ENCODE measurements around the gene NEGR1.

NEGR1 gene

DNA sequence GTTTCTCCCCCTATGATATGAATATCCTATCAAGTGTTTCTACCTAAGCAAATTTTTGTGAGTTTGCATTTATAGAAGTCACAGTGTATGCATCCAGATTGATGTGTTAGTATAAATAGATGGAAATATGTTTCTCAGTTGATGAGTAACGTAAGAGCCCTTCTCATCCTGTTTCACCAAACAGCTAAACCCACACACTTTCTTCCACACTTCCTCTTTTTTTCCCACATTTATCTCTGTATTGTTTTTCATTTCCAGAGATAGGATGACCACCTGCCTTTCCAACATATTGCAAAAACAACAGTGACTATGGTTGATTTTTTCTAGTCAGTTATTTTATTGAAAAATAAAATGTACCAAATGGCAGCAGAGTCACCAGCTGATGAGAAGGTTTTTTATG lies 490.1 kb downstream of the NEGR1 start:
- H3K27ac Mint-ChIP-seq = no peak overlapping the region
- no peaks in the 10 kb centered on the region for H3K36me3 Mint-ChIP-seq (ENCODE audit: low read depth)
- no peaks in the 10 kb centered on the region for H3K27me3 Mint-ChIP-seq (ENCODE audit: low read depth)
- no peaks in the 10 kb centered on the region for H3K4me1 Mint-ChIP-seq (ENCODE audit: low read depth)
- H3K4me3 Mint-ChIP-seq = no peak overlapping the region
- DNase-seq (ENCODE audit: low spot score) = no peak
- no peaks in the 10 kb centered on the region for H3K9me3 Mint-ChIP-seq

DNA sequence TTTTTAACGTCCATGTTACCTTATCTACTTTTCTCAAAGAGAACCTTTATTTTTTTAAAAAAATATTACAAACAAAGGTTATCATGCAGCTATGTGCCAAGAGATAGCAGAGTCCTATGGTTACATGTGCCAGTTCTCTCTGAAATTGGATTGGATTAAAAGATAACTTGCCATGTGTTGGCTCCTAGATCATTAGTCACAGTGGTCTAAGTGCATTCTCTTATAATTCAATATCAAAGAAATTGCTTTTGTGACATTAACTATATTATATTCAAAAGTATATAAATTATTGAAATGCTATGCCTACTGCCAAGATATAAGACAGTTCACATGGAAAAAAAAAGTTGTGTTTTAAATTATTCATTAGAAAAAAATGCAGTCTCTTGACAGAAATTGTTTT lies 494.2 kb downstream of the NEGR1 start:
- H3K4me1 Mint-ChIP-seq (ENCODE audit: low read depth) = no peaks in the 10 kb centered on the region
- no peak overlapping the region for H3K27ac Mint-ChIP-seq
- no peak for DNase-seq (ENCODE audit: low spot score)
- no peaks in the 10 kb centered on the region for H3K27me3 Mint-ChIP-seq (ENCODE audit: low read depth)
- no peaks in the 10 kb centered on the region for H3K36me3 Mint-ChIP-seq (ENCODE audit: low read depth)
- H3K9me3 Mint-ChIP-seq = no peaks in the 10 kb centered on the region
- no peak overlapping the region for H3K4me3 Mint-ChIP-seq

GRCh38 chr1:71787699-71788098 lies 494.6 kb downstream of the NEGR1 start:
- no peak overlapping the region for H3K27ac Mint-ChIP-seq
- no peaks in the 10 kb centered on the region for H3K27me3 Mint-ChIP-seq (ENCODE audit: low read depth)
- no peaks in the 10 kb centered on the region for H3K4me1 Mint-ChIP-seq (ENCODE audit: low read depth)
- no peaks in the 10 kb centered on the region for H3K36me3 Mint-ChIP-seq (ENCODE audit: low read depth)
- no peak overlapping the region for H3K4me3 Mint-ChIP-seq
- no peak for DNase-seq (ENCODE audit: low spot score)
- no peaks in the 10 kb centered on the region for H3K9me3 Mint-ChIP-seq

DNA sequence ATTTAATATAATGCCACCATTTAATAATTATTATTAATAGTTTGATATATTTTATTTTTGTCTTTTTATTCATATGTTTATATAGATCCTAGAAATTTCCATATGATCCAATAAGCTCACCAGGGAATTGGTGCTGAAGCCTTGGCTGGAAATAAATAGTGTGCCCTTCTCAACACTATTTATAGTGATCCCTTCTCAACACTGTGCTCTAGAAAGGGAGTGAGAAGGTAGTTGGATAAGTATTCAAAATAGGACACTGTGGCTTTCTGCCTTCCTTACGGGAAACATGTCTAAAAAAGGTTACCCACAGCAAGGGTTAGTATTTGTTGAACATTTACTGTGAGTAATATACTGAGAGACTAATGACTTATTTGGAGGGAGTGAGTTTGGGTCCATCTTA lies 496.1 kb downstream of the NEGR1 start:
- Mint-ChIP-seq H3K4me3 (no peak overlapping the region), H3K27me3 (ENCODE audit: low read depth) (no peaks in the 10 kb centered on the region), H3K36me3 (ENCODE audit: low read depth) (no peaks in the 10 kb centered on the region), H3K9me3 (no peaks in the 10 kb centered on the region), H3K4me1 (ENCODE audit: low read depth) (no peaks in the 10 kb centered on the region), H3K27ac (no peak overlapping the region)
- DNase-seq (ENCODE audit: low spot score) = no peak

DNA sequence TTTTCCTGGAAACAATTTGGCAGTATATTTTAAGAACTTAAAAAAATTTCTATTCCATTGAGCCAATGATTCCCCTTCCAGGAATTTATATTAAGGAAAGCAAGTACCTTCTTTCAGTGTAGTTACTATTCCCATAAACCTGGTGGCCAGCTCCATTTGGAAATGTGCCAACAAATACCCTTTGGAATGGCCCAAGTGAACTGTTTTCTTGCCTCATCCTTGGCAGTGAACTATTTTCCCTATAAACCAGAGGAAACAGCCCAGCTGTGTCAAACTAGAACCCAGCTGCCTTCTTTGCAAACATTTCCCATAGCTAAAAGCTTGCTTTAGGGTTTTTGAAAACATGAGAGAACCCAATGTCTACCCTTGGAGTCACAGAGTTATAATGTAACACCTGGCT lies 496.9 kb downstream of the NEGR1 start:
- H3K4me1 Mint-ChIP-seq (ENCODE audit: low read depth) = peaks cover 3% of the 10 kb centered on the region
- DNase-seq (ENCODE audit: low spot score) = no peak
- H3K27ac Mint-ChIP-seq = no peak overlapping the region
- no peaks in the 10 kb centered on the region for H3K9me3 Mint-ChIP-seq
- no peak overlapping the region for H3K4me3 Mint-ChIP-seq
- no peaks in the 10 kb centered on the region for H3K27me3 Mint-ChIP-seq (ENCODE audit: low read depth)
- no peaks in the 10 kb centered on the region for H3K36me3 Mint-ChIP-seq (ENCODE audit: low read depth)

- Mint-ChIP-seq H3K4me3 (no peak overlapping the region), H3K4me1 (ENCODE audit: low read depth) (peaks cover 4% of the 10 kb centered on the region), H3K36me3 (ENCODE audit: low read depth) (no peaks in the 10 kb centered on the region), H3K27ac (no peak overlapping the region), H3K9me3 (no peaks in the 10 kb centered on the region), H3K27me3 (ENCODE audit: low read depth) (no peaks in the 10 kb centered on the region)
- no peak for DNase-seq (ENCODE audit: low spot score)
Measured at GRCh38 chr1:71785000-71785399, 497.3 kb downstream of the NEGR1 start.

GRCh38 chr1:71784241-71784640 lies 498.1 kb downstream of the NEGR1 start:
- no peak overlapping the region for H3K4me3 Mint-ChIP-seq
- H3K36me3 Mint-ChIP-seq (ENCODE audit: low read depth) = no peaks in the 10 kb centered on the region
- no peak for DNase-seq (ENCODE audit: low spot score)

GRCh38 chr1:71783071-71783470 lies 499.3 kb downstream of the NEGR1 start:
- no peak for DNase-seq (ENCODE audit: low spot score)
- H3K4me3 Mint-ChIP-seq = no peak overlapping the region
- H3K9me3 Mint-ChIP-seq = no peaks in the 10 kb centered on the region
- no peaks in the 10 kb centered on the region for H3K27me3 Mint-ChIP-seq (ENCODE audit: low read depth)
- H3K27ac Mint-ChIP-seq = no peak overlapping the region
- H3K4me1 Mint-ChIP-seq (ENCODE audit: low read depth) = peaks cover 4% of the 10 kb centered on the region
- H3K36me3 Mint-ChIP-seq (ENCODE audit: low read depth) = no peaks in the 10 kb centered on the region

More at GRCh38 chr1:71784241-71784640, 498.1 kb downstream of the NEGR1 start:
- no peaks in the 10 kb centered on the region for H3K9me3 Mint-ChIP-seq
- H3K4me1 Mint-ChIP-seq (ENCODE audit: low read depth) = peaks cover 4% of the 10 kb centered on the region
- no peak overlapping the region for H3K27ac Mint-ChIP-seq
- H3K27me3 Mint-ChIP-seq (ENCODE audit: low read depth) = no peaks in the 10 kb centered on the region

DNA sequence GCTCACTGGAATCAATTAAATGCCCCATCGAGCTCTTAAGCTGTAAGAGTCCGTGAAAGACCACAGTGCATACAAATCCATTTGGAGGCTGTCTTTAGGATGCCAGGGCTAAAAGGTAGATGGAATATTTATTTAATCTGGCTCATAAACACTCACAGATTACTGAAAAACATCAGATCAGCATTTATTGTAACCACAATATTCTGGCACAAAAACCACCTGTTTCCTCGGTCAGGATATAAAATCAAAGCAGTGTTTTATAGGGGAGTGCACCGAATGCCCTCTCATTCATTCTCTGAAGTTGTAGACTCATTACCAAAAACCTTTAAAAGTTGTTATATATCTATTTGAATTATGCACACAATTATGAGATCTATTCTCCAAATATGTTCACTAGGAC lies 500.9 kb downstream of the NEGR1 start:
- DNase-seq (ENCODE audit: low spot score) = no peak
- H3K9me3 Mint-ChIP-seq = no peaks in the 10 kb centered on the region
- H3K4me3 Mint-ChIP-seq = no peak overlapping the region
- no peak overlapping the region for H3K27ac Mint-ChIP-seq
- H3K27me3 Mint-ChIP-seq (ENCODE audit: low read depth) = no peaks in the 10 kb centered on the region
- H3K36me3 Mint-ChIP-seq (ENCODE audit: low read depth) = no peaks in the 10 kb centered on the region
- peaks cover 4% of the 10 kb centered on the region for H3K4me1 Mint-ChIP-seq (ENCODE audit: low read depth)

- Mint-ChIP-seq H3K4me3 (no peak overlapping the region), H3K27ac (no peak overlapping the region), H3K4me1 (ENCODE audit: low read depth) (peaks cover 4% of the 10 kb centered on the region), H3K27me3 (ENCODE audit: low read depth) (no peaks in the 10 kb centered on the region), H3K36me3 (ENCODE audit: low read depth) (no peaks in the 10 kb centered on the region), H3K9me3 (no peaks in the 10 kb centered on the region)
- DNase-seq (ENCODE audit: low spot score) = no peak
Measured at GRCh38 chr1:71780681-71781080, 501.7 kb downstream of the NEGR1 start.

- H3K9me3 Mint-ChIP-seq = no peaks in the 10 kb centered on the region
- H3K27ac Mint-ChIP-seq = no peak overlapping the region
- H3K27me3 Mint-ChIP-seq (ENCODE audit: low read depth) = no peaks in the 10 kb centered on the region
- peaks cover 4% of the 10 kb centered on the region for H3K4me1 Mint-ChIP-seq (ENCODE audit: low read depth)
- no peak for DNase-seq (ENCODE audit: low spot score)
- H3K4me3 Mint-ChIP-seq = no peak overlapping the region
- H3K36me3 Mint-ChIP-seq (ENCODE audit: low read depth) = no peaks in the 10 kb centered on the region
Measured at GRCh38 chr1:71778940-71779339, 503.4 kb downstream of the NEGR1 start.

DNA sequence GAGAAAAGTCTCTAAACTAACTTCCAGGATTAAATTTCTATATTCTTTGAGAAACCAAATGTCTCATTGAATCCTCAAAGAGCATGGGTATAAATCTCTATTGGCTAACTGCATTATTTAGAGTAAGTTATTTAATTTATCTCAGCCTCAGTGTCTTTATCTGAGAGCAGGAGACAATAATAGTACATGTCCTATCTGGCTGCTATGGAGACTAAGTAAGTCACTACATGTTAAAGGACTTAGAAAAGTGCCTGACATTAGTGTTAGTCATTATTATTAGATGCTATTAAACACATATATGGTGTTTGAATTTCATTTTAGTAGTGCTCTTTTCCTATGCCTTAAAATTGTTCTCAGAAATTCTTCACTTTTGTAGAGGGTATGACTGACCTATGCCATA lies 505.2 kb downstream of the NEGR1 start:
- H3K4me3 Mint-ChIP-seq = no peak overlapping the region
- no peak for DNase-seq (ENCODE audit: low spot score)
- H3K27ac Mint-ChIP-seq = no peak overlapping the region
- H3K4me1 Mint-ChIP-seq (ENCODE audit: low read depth) = peaks cover 4% of the 10 kb centered on the region
- no peaks in the 10 kb centered on the region for H3K9me3 Mint-ChIP-seq
- H3K36me3 Mint-ChIP-seq (ENCODE audit: low read depth) = no peaks in the 10 kb centered on the region
- H3K27me3 Mint-ChIP-seq (ENCODE audit: low read depth) = no peaks in the 10 kb centered on the region

- no peak overlapping the region for H3K27ac Mint-ChIP-seq
- no peaks in the 10 kb centered on the region for H3K27me3 Mint-ChIP-seq (ENCODE audit: low read depth)
- DNase-seq (ENCODE audit: low spot score) = no peak
- H3K36me3 Mint-ChIP-seq (ENCODE audit: low read depth) = no peaks in the 10 kb centered on the region
- no peaks in the 10 kb centered on the region for H3K4me1 Mint-ChIP-seq (ENCODE audit: low read depth)
- peaks cover 2% of the 10 kb centered on the region for H3K9me3 Mint-ChIP-seq
- H3K4me3 Mint-ChIP-seq = no peak overlapping the region
Measured at GRCh38 chr1:71774705-71775104, 507.6 kb downstream of the NEGR1 start.

GRCh38 chr1:71770121-71770520 lies 512.2 kb downstream of the NEGR1 start:
- Mint-ChIP-seq H3K27me3 (ENCODE audit: low read depth) (no peaks in the 10 kb centered on the region), H3K27ac (no peak overlapping the region), H3K9me3 (peaks cover 9% of the 10 kb centered on the region), H3K4me1 (ENCODE audit: low read depth) (no peaks in the 10 kb centered on the region), H3K36me3 (ENCODE audit: low read depth) (no peaks in the 10 kb centered on the region), H3K4me3 (no peak overlapping the region)
- no peak for DNase-seq (ENCODE audit: low spot score)

GRCh38 chr1:71766748-71767147 lies 515.6 kb downstream of the NEGR1 start:
- Mint-ChIP-seq H3K9me3 (peaks cover 9% of the 10 kb centered on the region), H3K4me3 (no peak overlapping the region), H3K27me3 (ENCODE audit: low read depth) (no peaks in the 10 kb centered on the region), H3K27ac (no peak overlapping the region), H3K36me3 (ENCODE audit: low read depth) (no peaks in the 10 kb centered on the region), H3K4me1 (ENCODE audit: low read depth) (no peaks in the 10 kb centered on the region)
- DNase-seq (ENCODE audit: low spot score) = no peak
